Measurements from ENCODE around the gene OR2K2. TPM values are rescaled to one million over a fixed set of nuclear protein-coding genes. Genes with fewer than 3 reads are reported as not detected.

The OR2K2 gene
- total and polyA plus RNA-seq, 10 of the 15 experiments (the other 5 are each of a cell fraction or from before 2014, with no cell fraction given): 0.12 TPM; not detected in 9

- TF ChIP-seq, protein P1, sequence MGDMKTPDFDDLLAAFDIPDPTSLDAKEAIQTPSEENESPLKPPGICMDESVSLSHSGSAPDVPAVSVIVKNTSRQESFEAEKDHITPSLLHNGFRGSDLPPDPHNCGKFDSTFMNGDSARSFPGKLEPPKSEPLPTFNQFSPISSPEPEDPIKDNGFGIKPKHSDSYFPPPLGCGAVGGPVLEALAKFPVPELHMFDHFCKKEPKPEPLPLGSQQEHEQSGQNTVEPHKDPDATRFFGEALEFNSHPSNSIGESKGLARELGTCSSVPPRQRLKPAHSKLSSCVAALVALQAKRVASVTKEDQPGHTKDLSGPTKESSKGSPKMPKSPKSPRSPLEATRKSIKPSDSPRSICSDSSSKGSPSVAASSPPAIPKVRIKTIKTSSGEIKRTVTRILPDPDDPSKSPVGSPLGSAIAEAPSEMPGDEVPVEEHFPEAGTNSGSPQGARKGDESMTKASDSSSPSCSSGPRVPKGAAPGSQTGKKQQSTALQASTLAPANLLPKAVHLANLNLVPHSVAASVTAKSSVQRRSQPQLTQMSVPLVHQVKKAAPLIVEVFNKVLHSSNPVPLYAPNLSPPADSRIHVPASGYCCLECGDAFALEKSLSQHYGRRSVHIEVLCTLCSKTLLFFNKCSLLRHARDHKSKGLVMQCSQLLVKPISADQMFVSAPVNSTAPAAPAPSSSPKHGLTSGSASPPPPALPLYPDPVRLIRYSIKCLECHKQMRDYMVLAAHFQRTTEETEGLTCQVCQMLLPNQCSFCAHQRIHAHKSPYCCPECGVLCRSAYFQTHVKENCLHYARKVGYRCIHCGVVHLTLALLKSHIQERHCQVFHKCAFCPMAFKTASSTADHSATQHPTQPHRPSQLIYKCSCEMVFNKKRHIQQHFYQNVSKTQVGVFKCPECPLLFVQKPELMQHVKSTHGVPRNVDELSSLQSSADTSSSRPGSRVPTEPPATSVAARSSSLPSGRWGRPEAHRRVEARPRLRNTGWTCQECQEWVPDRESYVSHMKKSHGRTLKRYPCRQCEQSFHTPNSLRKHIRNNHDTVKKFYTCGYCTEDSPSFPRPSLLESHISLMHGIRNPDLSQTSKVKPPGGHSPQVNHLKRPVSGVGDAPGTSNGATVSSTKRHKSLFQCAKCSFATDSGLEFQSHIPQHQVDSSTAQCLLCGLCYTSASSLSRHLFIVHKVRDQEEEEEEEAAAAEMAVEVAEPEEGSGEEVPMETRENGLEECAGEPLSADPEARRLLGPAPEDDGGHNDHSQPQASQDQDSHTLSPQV (IDR thresholded peaks at IDR 0.05): no peak
- no peak for TF ChIP-seq YY1 (IDR thresholded peaks at IDR 0.05; ENCODE audit: low read depth, low read length)
These were observed 20.5 kb upstream of the OR2K2 start (continued) for GRCh38 chr9:111350556-111350955.

DNA sequence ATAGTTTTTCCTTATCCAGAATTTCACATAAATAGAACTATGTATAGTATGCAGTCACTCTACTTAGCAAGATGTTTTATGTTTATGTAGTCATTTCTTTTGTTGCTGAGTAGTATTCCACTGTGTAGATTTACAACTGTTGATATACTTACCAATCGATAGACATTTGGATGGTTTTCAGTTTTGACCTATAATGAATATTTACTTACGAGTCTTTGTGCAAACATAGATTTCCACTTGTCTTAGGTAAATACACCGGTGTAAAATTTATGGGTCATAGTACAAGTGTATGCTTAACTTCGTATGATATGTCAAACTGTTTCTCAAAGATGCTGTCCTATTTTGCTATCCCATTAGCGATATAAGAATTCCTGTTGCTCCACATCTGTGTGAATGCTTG is 19.7 kb upstream of the OR2K2 start:
- TF ChIP-seq ZNF622 (IDR thresholded peaks at IDR 0.05) (no peak), SUPT20H (IDR thresholded peaks at IDR 0.05; ENCODE audit: borderline replicate concordance, control insufficient read depth, low read depth, low read length) (no peak), FOXM1 (IDR thresholded peaks at IDR 0.05; ENCODE audit: low read depth, low read length) (no peak), HDAC6 (IDR thresholded peaks at IDR 0.05; ENCODE audit: unreplicated experiment) (no peak), ZNF24 (IDR thresholded peaks at IDR 0.05) (no peak), PAX5 (IDR thresholded peaks at IDR 0.05; ENCODE audit: borderline replicate concordance, low read depth, low read length) (no peak), LARP7 (IDR thresholded peaks at IDR 0.05) (no peak)
- TF ChIP-seq, protein P1 (IDR thresholded peaks at IDR 0.05): no peak
- TF ChIP-seq, protein P2, sequence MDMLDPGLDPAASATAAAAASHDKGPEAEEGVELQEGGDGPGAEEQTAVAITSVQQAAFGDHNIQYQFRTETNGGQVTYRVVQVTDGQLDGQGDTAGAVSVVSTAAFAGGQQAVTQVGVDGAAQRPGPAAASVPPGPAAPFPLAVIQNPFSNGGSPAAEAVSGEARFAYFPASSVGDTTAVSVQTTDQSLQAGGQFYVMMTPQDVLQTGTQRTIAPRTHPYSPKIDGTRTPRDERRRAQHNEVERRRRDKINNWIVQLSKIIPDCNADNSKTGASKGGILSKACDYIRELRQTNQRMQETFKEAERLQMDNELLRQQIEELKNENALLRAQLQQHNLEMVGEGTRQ (IDR thresholded peaks at IDR 0.05; ENCODE audit: borderline replicate concordance, low read depth, low read length): no peak
- Histone ChIP-seq H3K79me2 (ENCODE audit: control insufficient read depth, insufficient read depth, low read length) (no peaks in the 10 kb centered on the region), H3K4me2 (ENCODE audit: control insufficient read depth, insufficient read depth) (no peak overlapping the region), H3K4me3 (no peak overlapping the region), H2AFZ (ENCODE audit: control insufficient read depth, low read depth, low read length) (no peak overlapping the region), H3K27me3 (replicated peaks in 1 of 2; ENCODE audit: control insufficient read depth in 2 of 2, insufficient read depth in 2 of 2, low read length in 1 of 2) (no peaks in the 10 kb centered on the region), H3K9me3 (replicated peaks; ENCODE audit: control insufficient read depth, insufficient read depth, low read length) (no peaks in the 10 kb centered on the region), H3K36me3 (ENCODE audit: control insufficient read depth in 2 of 2, insufficient read depth in 2 of 2, low read length in 1 of 2) (no peaks in the 10 kb centered on the region), H4K20me1 (ENCODE audit: control insufficient read depth, insufficient read depth) (no peaks in the 10 kb centered on the region), H3K9ac (ENCODE audit: control insufficient read depth, insufficient read depth, low read length) (no peak overlapping the region), H3K4me1 (ENCODE audit: control insufficient read depth, insufficient read depth, low read length) (no peaks in the 10 kb centered on the region), H3K27ac (ENCODE audit: control insufficient read depth, insufficient read depth) (no peak overlapping the region)
- 67% methylated on average over 5 of the region's 5 CpGs for WGBS (ENCODE audit: insufficient coverage, insufficient replicate concordance, low lambda C conversion rate, missing lambda C conversion rate)
- intact Hi-C loops (cut with micrococcal nuclease; ENCODE audit: unreplicated experiment) (no loop called here), in situ Hi-C loops (cut with MboI) (no loop called here)
- SMC1A ChIA-PET (ENCODE audit: uncharacterized antibody, unreplicated experiment): no interaction called here
- FAIRE-seq (no peak), DNase-seq (ENCODE audit: low read depth, low spot score) (no peak), ATAC-seq (no peak)
- CTCF ChIA-PET: no interaction called here
- BruUV-seq (replicated peaks): no TSS peak
- POLR2A ChIA-PET: no interaction called here
- RAD21 ChIA-PET (ENCODE audit: unreplicated experiment): no interaction called here
